IPS DF 4.7 (cell line): Measurements from ENCODE around the gene SPATA31D3.
"Not testable (repeated sequence)": the region's sequence is repeated elsewhere in the genome, so short reads cannot be mapped to it uniquely, and the experiment has no call there.

Experiments used
- DNase-seq: peaks from one replicate; pipeline ENCODE4 v3.0.0-alpha.2; 2013; ENCODE audit warnings: low spot score; ENCODE audit errors: extremely low read depth

The SPATA31D3 gene

DNA sequence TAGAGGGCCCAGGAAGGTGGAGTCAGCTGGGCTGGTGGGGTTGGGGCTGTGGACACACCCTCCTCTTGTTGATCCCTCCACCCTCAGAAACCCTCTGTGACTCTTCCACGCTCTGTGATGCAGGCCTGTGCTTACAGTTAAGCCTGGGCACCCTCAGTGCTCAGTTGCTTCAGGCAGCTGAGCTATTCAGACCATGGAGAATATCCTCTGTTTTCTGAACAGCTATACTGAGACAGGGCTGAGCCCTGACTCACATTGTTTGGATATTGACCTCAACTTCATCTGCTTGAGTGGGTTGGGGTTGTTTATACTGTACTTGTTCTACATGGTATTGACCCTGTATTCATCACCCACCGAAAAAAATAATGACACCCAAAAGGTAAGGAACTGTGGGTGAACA, at the start of gene SPATA31D3:
Gene SPATA31D3, plus strand, starts transcription at position 108 of the 400 bp plus-strand sequence. Its CDS starts 86 bp downstream, at position 194.
- not testable (repeated sequence) for DNase-seq

DNA sequence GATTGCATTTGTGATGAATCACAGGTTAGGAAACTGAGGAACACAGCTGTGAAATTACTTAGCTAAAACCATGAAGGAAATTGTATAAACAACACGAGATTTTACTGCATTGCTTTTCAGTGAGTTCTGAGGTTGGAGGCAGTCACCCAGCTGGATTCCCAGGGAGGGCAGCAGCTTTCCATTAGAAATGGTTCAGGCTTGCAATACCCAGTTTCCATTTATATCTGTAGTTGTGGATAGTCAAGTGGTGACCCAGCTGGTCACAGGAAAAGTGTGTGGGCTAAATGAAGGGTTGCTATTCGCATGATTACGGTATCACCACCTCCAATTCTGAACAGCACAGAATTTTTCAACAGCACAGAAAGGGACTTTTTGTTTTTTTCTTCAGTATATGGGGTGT, 49.4 kb upstream of the SPATA31D3 start:
- DNase-seq = no peak

DNA sequence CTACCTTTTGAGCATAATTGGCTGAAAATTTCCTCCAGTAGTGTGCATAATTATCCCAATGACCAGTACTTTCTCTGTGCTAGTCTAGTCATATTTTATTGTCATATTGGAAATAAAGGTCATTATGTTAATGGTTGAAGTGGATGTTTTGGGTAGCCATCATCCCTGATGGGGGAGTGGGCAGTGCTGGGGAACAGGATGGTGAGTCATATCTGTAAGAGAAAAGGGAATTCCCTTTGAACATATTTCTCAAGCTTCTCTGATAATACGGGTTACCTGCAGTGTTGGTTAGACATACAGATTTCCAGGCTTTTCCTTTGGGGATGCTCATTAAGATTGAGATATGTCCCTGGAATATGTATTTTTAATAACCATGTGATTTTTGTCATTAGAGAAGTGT, 48.4 kb upstream of the SPATA31D3 start:
- DNase-seq = no peak

DNA sequence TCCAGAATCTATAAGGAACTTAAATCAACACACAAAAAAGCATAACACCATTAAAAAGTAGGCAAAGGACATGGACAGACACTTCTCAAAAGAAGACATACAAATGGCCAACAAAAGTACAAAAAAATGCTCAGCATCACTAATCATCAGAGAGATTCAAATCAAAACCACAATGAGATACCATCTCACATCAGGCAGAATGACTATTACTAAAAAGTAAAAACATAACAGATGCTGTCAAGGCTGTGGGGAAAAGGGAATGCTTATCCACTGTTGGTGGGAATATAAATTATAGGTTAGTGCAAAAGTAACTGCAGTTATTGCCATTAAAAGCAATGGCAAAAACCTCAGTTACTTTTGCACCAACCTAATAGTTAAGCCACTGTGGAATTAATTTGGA, 47.2 kb upstream of the SPATA31D3 start:
- DNase-seq = no peak

DNA sequence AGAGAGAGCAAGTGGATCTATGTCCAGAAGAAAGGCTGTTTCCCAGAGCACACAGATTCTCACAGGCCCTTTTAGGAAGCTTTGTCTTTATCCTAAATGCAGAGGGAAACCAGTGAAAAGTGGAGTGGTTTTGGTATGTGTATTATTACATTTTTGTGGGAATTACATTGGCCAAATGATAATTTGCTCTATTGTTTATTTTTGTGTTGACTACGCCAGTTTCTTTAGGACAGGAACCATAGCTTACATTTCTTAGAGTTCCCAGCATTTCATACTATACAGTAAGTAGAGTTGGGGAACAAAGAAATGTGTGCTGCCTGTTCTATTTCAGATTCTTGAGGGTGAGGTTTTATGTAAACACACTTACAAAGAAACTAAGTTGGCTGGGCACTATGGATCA, 44.4 kb upstream of the SPATA31D3 start:
- DNase-seq = no peak

DNA sequence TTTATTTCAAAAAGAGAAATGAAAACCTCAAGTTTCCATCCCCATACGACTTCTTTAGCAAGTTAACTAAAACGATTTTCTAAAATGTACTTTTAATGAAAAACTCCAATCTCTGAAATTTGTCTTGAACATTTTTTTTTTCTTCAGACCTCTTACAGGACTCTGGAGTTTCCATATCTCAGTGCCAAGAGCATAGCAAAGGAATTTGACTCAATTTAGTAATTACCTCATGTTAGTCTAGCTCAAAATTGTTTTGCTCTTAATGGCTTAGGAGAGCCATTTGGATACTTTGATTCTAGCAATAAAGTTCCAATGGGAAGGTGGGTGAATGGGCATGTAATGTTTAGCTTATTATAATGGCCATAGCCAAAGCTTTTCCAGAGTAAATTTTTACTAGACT, 41.1 kb upstream of the SPATA31D3 start:
- no peak for DNase-seq

DNA sequence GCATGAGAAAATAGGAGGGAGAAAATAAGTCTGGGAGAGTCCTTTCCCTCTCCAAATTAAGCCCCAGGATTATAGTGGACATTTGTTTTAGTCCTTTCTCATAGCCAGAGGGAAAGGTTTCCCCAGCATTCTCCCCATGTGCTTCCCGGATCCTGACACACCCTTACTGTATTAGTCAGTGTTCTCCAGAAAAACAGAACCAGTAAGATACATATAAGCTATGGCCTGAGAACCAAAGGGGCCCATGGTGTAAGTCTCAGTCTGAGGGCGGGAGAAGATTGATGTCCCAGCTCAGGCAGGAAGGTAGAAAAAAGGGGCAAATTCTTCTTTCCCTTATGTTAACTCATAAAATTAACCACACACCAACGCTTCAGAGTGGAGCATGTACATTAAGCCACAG, 40.7 kb upstream of the SPATA31D3 start:
- DNase-seq = no peak

DNA sequence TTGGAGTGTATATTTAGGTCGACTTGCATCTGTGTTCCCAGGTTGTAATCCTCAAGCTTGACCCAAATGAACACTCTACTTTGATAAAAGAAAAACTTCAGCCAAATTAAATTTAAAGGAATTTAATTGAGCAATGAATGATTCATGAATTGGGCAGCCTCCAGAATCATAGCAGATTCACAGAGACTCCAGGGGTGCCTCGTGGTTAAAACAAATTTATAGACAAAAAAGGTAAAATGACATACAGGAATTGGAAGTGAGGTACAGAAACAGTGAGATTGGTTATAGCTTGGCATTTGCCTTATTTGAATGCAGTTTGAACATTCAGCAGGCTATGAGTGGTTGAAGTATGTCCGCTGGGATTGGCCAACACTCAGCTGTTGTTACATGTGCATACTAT, 36.6 kb upstream of the SPATA31D3 start:
- DNase-seq = no peak

DNA sequence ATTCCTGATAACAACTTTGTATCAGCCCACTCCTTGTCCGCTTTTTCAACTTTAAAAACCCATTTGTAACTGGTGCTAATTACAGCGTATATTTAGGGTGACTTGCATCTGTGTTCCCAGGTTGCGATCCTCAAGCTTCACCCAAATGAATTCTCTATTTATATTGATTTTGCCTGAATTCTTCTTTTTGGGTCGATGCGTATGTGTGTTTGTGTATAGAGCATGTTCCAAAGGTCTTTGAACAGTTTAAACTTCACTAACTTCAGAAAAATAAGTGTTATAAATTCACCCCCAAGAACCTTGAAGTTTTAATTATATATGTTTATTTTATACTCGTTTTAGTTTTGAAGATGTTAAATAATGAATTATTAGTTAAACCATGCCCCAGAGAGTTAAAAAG, 31.2 kb upstream of the SPATA31D3 start:
- DNase-seq = no peak

DNA sequence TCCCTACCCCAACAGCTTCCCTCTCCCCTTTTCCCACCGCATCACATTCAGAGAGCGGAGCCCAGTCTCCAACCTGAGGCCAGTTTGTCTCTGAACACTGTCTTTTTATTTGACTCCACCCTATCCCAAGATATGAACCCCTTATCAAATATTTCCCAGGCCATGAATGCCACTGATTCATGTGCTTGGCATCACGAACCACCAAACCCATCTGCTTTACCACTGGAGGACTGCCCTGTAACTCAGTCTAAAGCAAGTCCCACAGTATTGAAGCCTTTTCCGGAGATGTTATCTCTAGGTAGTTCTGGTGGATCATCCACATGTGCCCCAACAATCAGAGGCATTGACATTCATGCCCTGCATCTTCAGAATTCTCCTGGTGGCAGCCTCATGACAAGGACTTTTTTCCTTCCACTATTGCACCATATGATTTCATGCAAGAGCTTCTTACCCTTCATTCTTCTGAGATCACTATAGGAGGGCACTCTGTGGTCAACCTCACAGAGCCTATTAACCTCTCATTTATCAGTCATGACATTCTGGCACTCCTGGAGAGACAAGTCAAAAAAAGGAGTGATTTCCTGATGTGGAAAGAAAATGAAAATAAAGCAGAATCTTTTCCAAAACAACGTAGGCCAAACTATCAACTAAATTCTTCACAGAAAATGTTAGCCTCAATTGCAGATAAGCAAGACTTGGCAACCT, 27.3 kb upstream of the SPATA31D3 start:
- DNase-seq = no peak

DNA sequence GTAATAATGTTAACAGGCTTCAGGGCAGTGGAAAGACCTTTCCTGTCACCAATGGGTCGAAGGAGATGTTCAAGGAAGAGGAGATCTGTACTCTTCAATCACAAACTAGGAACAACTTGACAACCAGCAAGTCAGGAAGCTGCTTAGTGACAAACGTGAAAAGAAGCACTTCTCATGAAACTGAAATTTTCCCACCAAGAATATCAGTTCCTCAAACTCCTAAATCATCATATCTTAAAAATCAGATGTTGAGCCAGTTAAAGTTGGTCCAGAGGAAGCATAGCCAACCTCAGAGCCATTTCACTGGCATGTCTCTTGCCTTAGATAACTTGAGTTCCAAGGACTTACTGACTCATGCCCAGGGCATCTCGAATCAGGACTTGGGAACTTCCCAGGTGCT, 24.8 kb upstream of the SPATA31D3 start:
- not testable (repeated sequence) for DNase-seq

DNA sequence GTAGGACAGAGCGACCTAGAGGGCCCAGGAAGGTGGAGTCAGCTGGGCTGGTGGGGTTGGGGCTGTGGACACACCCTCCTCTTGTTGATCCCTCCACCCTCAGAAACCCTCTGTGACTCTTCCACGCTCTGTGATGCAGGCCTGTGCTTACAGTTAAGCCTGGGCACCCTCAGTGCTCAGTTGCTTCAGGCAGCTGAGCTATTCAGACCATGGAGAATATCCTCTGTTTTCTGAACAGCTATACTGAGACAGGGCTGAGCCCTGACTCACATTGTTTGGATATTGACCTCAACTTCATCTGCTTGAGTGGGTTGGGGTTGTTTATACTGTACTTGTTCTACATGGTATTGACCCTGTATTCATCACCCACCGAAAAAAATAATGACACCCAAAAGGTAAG, 15.0 kb upstream of the SPATA31D3 start, which contains the start of gene SPATA31D4:
Gene SPATA31D4, plus strand, starts transcription at position 124 of the 400 bp plus-strand sequence. Its CDS starts 86 bp downstream, at position 210.
- not testable (repeated sequence) for DNase-seq

DNA sequence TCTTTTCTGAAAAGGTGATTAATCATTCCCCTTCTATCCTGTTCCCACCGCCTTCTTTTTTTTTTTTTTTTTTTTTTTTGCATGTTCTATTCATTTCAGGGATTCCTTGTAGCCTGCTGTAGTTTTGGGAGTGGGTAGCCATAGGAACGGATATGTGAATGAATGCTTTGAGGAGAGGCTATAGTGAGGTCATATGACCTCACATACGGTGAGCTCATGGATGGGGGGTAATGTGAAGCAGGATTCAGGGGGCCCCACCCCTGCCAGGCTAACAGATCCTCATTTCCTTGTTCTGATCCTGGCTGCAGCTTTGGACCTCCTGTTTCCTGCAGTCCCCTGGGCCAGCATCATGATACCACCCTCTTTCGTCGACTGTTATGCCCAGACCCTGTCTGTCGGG, 13.2 kb upstream of the SPATA31D3 start:
- DNase-seq = not testable (repeated sequence)

DNA sequence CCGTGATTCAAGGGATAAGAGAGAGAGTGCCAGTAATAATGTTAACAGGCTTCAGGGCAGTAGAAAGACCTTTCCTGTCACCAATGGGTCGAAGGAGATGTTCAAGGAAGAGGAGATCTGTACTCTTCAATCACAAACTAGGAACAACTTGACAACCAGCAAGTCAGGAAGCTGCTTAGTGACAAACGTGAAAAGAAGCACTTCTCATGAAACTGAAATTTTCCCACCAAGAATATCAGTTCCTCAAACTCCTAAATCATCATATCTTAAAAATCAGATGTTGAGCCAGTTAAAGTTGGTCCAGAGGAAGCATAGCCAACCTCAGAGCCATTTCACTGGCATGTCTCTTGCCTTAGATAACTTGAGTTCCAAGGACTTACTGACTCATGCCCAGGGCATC, 9.8 kb upstream of the SPATA31D3 start:
- DNase-seq = not testable (repeated sequence)

DNA sequence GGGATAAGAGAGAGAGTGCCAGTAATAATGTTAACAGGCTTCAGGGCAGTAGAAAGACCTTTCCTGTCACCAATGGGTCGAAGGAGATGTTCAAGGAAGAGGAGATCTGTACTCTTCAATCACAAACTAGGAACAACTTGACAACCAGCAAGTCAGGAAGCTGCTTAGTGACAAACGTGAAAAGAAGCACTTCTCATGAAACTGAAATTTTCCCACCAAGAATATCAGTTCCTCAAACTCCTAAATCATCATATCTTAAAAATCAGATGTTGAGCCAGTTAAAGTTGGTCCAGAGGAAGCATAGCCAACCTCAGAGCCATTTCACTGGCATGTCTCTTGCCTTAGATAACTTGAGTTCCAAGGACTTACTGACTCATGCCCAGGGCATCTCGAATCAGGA, 5.3 kb downstream of the SPATA31D3 start:
- not testable (repeated sequence) for DNase-seq

DNA sequence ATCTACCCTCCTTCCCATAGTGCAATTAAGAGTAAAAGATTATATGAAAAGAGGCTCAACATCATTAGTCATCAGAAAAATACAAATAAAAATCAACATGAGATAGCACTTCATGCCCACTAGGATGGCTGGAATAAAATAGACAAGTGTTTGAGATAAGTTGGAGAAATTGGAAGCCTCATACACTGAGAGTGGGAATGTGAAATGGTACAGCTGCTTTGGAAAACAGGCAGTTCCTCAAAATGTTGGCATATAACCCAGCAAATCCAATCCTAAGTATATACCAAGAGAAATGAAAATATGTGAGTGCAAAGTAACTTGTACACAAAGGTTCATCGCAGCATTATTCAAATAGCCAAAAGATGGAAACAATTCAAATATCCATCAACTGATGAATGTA, 9.8 kb downstream of the SPATA31D3 start:
- DNase-seq = no peak

DNA sequence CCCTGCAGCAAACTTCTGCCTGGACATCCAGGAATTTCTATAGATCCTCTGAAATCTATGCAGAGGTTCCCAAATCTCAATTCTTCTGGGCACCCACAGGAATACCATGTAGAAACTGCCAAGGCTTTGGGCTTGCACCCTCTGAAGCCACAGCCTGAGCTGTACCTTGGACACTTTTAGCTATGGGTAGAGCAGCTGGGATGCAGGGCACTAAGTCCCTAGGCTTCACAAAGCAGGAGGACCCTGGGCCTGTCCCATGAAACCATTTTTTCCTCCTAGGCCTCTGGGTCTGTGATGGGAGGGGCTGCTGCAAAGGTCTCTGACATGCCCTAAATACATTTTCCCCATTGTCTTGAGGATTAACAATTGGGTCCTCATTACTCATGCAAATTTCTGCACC, 12.3 kb downstream of the SPATA31D3 start:
- no peak for DNase-seq

DNA sequence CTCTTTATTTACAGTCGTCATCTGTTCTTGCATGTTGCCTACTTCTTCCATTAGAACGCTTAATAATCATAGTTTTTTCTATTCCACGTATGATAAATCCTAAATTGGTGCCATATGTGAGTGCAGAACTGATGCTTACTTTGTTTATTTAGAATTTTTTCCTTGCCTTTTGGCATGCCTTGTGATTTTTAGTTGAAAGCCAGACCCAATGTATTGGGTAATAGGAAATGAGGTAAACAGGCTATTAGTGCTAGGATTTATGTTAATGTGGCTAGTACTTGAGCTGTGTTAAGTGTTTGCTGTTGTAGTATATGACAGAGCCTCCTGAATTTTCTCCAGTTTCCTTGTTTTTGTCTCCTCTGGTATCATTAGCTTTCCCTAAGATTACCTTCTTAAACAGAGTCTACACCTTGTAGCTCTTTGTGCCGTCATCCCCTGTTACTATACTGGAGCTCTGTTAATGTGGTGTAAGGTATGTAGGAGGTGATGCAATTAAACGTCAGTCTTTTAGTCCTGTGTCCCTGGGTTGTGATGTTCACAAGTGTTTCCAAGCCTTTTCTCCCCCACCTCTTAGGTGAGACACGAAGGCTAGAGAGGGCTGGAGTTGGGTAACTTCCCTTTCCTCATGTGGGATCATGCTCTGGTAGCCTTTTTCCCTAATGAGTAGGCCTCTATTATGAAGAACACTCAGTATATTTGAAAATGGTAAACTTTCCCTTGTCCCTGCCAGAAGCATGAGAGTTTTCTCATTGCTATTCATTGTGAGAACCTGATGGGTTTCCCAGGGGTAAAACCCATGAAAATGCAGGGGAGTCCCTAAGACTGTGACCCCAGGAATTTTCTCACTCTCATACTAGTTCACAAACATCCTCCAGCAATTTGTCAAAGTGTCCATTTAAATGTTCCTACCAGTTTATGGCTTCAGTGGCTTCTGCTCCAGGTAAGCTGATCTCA, 21.2 kb downstream of the SPATA31D3 start:
- DNase-seq = no peak

DNA sequence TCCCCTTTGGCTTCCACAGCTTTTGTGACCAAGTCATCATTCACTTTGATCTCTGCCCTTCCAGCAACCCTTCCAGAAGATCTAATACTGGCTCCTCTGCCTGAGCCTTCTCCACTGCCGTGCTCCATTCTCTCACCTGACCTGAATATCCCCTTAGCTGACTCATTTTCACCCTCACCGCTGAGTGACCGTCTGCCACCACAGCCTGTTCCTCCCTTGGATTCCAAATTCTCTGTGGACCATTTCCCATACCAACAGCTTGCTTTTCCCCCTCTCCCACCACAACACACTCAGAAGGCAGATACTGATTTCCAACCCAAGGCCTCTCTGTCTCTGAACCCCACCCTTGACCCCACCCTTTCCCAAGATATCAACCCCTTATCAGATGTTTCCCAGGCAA, 24.7 kb downstream of the SPATA31D3 start:
- DNase-seq = no peak

DNA sequence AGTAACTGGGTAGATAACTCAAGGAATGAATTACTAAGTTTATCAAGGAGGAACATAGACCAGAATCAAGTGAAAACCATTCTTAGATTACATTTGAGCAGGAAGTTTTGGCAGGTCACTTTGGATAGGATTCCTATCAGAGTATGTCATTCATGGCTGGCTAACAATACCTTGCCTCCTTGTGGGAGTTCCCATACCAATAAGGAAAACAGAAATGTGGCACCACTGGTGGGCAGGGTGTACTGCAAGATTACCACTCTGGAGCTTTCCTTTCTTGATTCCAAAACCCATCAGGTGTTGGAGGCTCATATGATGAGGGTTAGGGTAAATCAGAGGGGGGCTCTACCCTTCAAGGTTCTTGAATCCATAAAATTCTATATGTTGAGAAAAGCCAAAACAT, 26.7 kb downstream of the SPATA31D3 start:
- DNase-seq = no peak

DNA sequence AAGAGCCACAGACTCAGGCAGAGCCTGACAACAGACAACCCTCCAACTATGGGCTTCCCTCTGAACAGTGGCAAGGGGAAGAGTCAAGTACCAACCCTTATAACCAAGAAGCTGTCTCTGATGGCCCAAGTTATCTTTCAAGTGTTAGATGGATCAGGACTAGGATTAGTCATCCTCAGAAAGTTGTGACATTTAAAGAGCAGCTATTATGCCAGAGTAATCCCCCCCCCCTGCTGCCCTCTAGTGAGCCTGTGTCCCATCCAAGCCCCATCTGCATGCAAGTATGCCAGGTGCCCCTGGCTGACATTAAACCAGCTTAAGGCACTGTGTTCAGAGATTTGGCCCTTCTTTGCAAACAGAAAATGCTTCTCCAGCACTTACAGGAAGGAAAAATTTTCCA, 28.4 kb downstream of the SPATA31D3 start:
- DNase-seq = no peak

DNA sequence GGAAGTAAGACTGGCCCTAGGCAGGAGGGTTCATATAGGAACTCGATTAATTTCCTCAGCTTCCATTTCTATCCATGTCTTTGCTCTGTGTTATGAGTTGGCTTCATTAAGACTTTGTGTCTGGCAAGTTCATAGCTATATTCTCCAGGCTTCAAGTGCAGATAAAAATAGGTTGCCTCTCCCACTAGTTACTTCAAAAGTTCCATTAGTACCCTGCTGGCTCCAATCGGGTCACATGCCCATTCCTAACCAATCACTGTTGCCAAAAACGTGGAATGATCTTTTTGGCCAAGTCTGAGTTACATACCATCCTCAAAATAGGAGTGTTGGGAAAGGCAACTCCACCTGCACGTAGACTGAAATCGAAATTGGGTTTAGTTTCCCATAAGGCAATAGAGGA, 31.5 kb downstream of the SPATA31D3 start:
- DNase-seq = no peak
